ENCODE results near the gene MMP17. TPM values are rescaled to one million over a fixed set of nuclear protein-coding genes. Genes with fewer than 3 reads are reported as not detected.

The MMP17 gene
- total RNA-seq, 3 donors from 2014 or later: 1.1 to 5.3 (median 1.4) TPM

- TF ChIP-seq, protein P1, sequence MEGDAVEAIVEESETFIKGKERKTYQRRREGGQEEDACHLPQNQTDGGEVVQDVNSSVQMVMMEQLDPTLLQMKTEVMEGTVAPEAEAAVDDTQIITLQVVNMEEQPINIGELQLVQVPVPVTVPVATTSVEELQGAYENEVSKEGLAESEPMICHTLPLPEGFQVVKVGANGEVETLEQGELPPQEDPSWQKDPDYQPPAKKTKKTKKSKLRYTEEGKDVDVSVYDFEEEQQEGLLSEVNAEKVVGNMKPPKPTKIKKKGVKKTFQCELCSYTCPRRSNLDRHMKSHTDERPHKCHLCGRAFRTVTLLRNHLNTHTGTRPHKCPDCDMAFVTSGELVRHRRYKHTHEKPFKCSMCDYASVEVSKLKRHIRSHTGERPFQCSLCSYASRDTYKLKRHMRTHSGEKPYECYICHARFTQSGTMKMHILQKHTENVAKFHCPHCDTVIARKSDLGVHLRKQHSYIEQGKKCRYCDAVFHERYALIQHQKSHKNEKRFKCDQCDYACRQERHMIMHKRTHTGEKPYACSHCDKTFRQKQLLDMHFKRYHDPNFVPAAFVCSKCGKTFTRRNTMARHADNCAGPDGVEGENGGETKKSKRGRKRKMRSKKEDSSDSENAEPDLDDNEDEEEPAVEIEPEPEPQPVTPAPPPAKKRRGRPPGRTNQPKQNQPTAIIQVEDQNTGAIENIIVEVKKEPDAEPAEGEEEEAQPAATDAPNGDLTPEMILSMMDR (IDR thresholded peaks at IDR 0.05): no peak
- no peaks in the 10 kb centered on the region for H3K36me3 ChIP-seq (ENCODE audit: low read depth)
- intact Hi-C loops (cut with DNase I, micrococcal nuclease): no loop called here
- H3K4me1 ChIP-seq (ENCODE audit: low read depth): no peaks in the 10 kb centered on the region
- no peaks in the 10 kb centered on the region for H3K9me3 ChIP-seq
- H3K4me3 ChIP-seq: no peak overlapping the region
- no peak for DNase-seq
- no peak for ATAC-seq
Observed at GRCh38 chr12:131818821-131819585, 9.2 kb upstream of the MMP17 start.

GRCh38 chr12:131824450-131824849 lies 3.7 kb upstream of the MMP17 start:
- no peaks in the 10 kb centered on the region for H3K9me3 ChIP-seq
- DNase-seq: no peak
- TF ChIP-seq, protein P1 (IDR thresholded peaks at IDR 0.05): no peak
- no peaks in the 10 kb centered on the region for H3K36me3 ChIP-seq (ENCODE audit: low read depth)
- no peak overlapping the region for H3K4me3 ChIP-seq
- intact Hi-C loops (cut with DNase I, micrococcal nuclease): no loop called here
- no peak for ATAC-seq
- peaks cover 5% of the 10 kb centered on the region for H3K4me1 ChIP-seq (ENCODE audit: low read depth)

DNA sequence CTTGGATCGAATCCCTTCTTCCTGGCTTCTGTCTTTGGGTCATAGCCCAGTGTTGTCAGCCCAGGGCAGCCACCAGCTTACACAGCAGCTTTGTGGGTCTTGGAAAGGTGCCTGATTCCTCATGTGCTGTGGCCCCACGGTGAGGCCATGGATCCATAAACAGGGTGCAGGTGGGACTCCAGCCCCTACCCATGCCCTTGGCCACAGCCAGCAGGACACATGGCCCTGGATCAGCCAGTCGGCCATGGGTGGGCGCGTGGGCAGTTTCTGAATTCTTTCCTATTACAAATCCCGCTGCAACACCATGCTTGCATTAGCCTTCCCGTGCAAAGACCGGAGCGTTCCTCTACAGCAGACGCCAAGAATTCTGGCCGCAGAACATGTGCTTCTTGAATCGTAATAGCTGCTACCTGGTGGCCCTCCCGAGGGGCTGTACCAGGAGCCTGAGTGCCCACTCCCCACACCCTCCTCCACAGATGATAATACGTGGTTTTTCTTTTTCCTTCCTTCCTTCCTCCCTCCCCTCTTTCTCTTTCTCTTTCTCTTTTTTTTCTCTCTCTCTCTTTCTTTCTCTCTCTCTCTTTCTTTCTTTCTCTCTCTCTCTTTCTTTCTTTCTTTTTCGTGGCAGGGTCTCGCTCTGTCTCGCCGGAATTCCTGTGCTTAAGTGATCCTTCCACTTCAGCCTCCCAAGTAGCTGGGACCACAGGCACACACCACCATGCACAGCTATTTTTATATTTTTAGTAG lies 2.9 kb upstream of the MMP17 start:
- ATAC-seq: no peak
- no peak overlapping the region for H3K4me3 ChIP-seq
- DNase-seq: no peak
- H3K4me1 ChIP-seq (ENCODE audit: low read depth): peaks cover 6% of the 10 kb centered on the region
- H3K9me3 ChIP-seq: no peaks in the 10 kb centered on the region
- H3K36me3 ChIP-seq (ENCODE audit: low read depth): no peaks in the 10 kb centered on the region
- intact Hi-C loops (cut with DNase I, micrococcal nuclease): no loop called here
- TF ChIP-seq, protein P1 (IDR thresholded peaks at IDR 0.05): no peak

DNA sequence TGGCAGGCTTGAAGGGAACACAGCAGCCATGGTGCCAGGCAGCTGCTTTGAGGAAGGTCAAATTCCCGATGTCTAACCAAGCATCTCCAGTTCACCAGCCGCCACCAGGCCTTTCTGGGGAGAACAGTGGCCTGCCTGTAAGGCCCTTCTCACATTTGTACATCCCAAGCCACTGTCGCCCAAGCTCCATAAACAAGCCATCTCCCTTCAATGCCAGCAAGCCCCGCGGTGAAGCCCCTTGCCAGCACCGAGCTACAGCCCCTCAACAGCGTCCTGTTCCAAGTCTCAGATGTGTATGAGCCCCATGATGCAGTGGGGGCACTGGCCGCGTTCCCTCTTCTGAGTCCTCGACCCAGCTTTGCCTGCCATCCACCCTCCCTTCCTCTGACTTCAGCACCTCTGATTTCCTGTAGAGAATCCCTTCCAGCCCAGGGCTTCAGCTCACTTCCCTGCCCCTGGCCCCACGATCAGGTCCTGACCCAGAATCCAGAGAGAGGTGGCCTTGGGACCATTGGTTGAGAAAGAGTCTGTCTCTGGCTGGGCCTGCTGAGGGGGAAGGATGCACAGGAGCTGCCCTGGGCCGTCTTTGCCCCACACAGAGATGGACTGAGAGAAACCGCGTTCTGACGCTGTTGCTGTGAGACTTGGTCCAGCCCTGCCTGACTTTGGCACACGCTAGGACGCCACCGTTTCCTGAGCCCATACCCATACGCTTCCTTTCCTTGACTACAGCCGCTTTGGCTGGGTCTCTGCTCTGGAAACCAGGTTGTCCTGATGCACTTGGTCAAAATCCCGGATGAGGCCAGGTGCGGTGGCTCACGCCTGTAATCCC lies 1.9 kb upstream of the MMP17 start:
- no peaks in the 10 kb centered on the region for H3K36me3 ChIP-seq (ENCODE audit: low read depth)

More for the DNA sequence above, 1.9 kb upstream of the MMP17 start:
- ATAC-seq (no peak), DNase-seq (no peak)
- intact Hi-C loops (cut with DNase I, micrococcal nuclease): no loop called here
- TF ChIP-seq, protein P1 (IDR thresholded peaks at IDR 0.05): no peak
- peaks cover 11% of the 10 kb centered on the region for H3K4me1 ChIP-seq (ENCODE audit: low read depth)
- H3K9me3 ChIP-seq: no peaks in the 10 kb centered on the region
- H3K4me3 ChIP-seq: no peak overlapping the region
